Right atrium auricular region (tissue), 2 donors: ENCODE data around the gene PRKCH. TPM values are rescaled to one million over a fixed set of nuclear protein-coding genes. Genes with fewer than 3 reads are reported as not detected.

Experiments
- DNase-seq: peaks from one replicate; pipeline ENCODE4 v3.0.0-alpha.2; 2019; ENCODE audit warnings: low spot score
- H3K27ac ChIP-seq, 2 donors: fragments of 200-600 bp; sonication (generic); 1 replicate in 1 of 2; 2 replicates in 1 of 2; pipeline ENCODE4 v1.5.1; 2016 to 2019
- H3K27me3 ChIP-seq, 2 donors: fragments of 200-600 bp; sonication (generic); one replicate each; pipeline versions ENCODE4 v1.5.1 to v1.6.0; 2017 to 2019
- H3K36me3 ChIP-seq: fragments of 200-600 bp; sonication (generic); one replicate; pipeline ENCODE4 v1.5.1; 2016
- H3K4me1 ChIP-seq, 2 donors: fragments of 200-600 bp; sonication (generic); one replicate each; pipeline versions ENCODE4 v1.5.1 to v1.6.0; 2017 to 2019
- H3K4me3 ChIP-seq, 2 donors: fragments of 200-600 bp; sonication (generic); 1 replicate in 1 of 2; 2 replicates in 1 of 2; pipeline ENCODE4 v1.5.1; 2017 to 2019; ENCODE audit warnings: mild to moderate bottlenecking in 1 of 2, moderate library complexity in 1 of 2
- H3K9me3 ChIP-seq, 2 donors: fragments of 200-600 bp; sonication (generic); one replicate each; pipeline ENCODE4 v1.5.1; 2019
- total RNA-seq, 2 donors: library from RNA; depleted of rRNA; stranded (reverse); fragments of >200 nt; gene quantifications; one replicate each; pipeline ENCODE4 v1.1.0, GENCODE V29; 2016
- TF ChIP-seq, protein P1 (sequence below), 2 donors: fragments of 200-600 bp; sonication (generic); IDR thresholded peaks; one replicate each; pipeline ENCODE4 v1.5.1; 2019; ENCODE audit warnings: antibody characterized with exemption in 2 of 2

PRKCH gene
- total RNA-seq, 2 donors from 2014 or later = 24.9 to 40.3 TPM

DNA sequence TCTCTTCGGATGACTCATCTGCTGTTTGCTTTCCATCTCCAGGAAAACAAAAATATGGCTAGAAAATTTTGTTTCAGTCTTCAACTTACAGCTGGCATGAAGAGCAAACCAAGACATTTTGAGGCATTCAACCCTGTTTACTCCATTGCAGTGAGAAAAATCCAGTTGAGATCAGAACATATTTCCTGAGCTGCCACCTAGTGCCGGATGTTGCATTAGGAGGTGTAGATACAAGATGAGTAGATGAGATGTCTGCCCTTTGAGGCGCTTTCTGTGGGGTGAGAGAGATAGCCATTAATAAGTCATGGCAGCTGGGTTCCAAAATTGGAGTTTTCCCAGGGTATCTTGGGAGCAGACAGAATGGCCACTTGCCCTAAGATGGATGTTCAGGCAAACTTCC, 171.1 kb downstream of the PRKCH start:
- H3K4me1 ChIP-seq = peaks cover 0 to 37% of the 10 kb centered on the region in 2 donors
- TF ChIP-seq, protein P1, sequence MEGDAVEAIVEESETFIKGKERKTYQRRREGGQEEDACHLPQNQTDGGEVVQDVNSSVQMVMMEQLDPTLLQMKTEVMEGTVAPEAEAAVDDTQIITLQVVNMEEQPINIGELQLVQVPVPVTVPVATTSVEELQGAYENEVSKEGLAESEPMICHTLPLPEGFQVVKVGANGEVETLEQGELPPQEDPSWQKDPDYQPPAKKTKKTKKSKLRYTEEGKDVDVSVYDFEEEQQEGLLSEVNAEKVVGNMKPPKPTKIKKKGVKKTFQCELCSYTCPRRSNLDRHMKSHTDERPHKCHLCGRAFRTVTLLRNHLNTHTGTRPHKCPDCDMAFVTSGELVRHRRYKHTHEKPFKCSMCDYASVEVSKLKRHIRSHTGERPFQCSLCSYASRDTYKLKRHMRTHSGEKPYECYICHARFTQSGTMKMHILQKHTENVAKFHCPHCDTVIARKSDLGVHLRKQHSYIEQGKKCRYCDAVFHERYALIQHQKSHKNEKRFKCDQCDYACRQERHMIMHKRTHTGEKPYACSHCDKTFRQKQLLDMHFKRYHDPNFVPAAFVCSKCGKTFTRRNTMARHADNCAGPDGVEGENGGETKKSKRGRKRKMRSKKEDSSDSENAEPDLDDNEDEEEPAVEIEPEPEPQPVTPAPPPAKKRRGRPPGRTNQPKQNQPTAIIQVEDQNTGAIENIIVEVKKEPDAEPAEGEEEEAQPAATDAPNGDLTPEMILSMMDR (IDR thresholded peaks at IDR 0.05) = no peak

GRCh38 chr14:61493239-61493638, 171.9 kb downstream of the PRKCH start:
- peaks cover 0 to 38% of the 10 kb centered on the region in 2 donors for H3K4me1 ChIP-seq
- no peaks in the 10 kb centered on the region for H3K27me3 ChIP-seq
- TF ChIP-seq, protein P1 (IDR thresholded peaks at IDR 0.05) = no peak
- H3K9me3 ChIP-seq = no peaks in the 10 kb centered on the region
- DNase-seq = no peak
- no peak overlapping the region for H3K27ac ChIP-seq
- no peak overlapping the region for H3K4me3 ChIP-seq
- no peaks in the 10 kb centered on the region for H3K36me3 ChIP-seq

More for the DNA sequence above, 171.1 kb downstream of the PRKCH start:
- no peaks in the 10 kb centered on the region for H3K9me3 ChIP-seq
- H3K36me3 ChIP-seq = no peaks in the 10 kb centered on the region
- no peak overlapping the region for H3K4me3 ChIP-seq
- no peaks in the 10 kb centered on the region for H3K27me3 ChIP-seq
- DNase-seq = no peak
- peak overlapping the region in 1 of 2 donors; percentile 4 for H3K27ac ChIP-seq

- Histone ChIP-seq H3K4me3 (no peak overlapping the region), H3K36me3 (no peaks in the 10 kb centered on the region), H3K9me3 (no peaks in the 10 kb centered on the region), H3K27me3 (no peaks in the 10 kb centered on the region), H3K4me1 (peaks cover 0 to 38% of the 10 kb centered on the region in 2 donors), H3K27ac (no peak overlapping the region)
- DNase-seq = no peak
- TF ChIP-seq, protein P1 (IDR thresholded peaks at IDR 0.05) = no peak
These were observed 172.6 kb downstream of the PRKCH start for GRCh38 chr14:61494018-61494417.

DNA sequence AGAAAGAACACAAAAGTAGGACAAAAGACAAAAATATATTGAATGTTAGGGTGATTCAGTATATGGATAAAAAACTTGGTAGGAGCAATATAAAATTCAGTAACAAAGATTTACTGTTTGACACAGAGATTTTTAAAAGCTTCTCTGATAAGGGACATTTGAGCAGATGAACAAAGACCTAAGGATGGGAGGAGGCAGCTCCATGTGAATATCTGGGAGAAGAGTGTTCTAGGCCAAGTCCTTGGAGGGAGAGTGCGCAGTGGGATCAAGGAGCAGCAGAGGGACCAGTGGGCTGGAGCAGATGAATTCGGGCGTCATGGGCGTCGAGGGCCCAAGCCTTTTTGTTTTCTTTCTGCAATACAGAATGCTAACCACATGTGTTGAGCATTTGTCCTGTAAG, 174.4 kb downstream of the PRKCH start:
- no peaks in the 10 kb centered on the region for H3K27me3 ChIP-seq
- DNase-seq = no peak
- H3K9me3 ChIP-seq = no peaks in the 10 kb centered on the region
- H3K27ac ChIP-seq = no peak overlapping the region
- no peak overlapping the region for H3K4me3 ChIP-seq
- TF ChIP-seq, protein P1 (IDR thresholded peaks at IDR 0.05) = no peak
- no peaks in the 10 kb centered on the region for H3K36me3 ChIP-seq
- H3K4me1 ChIP-seq = peaks cover 0 to 30% of the 10 kb centered on the region in 2 donors

- no peaks in the 10 kb centered on the region for H3K27me3 ChIP-seq
- H3K4me3 ChIP-seq = no peak overlapping the region
- TF ChIP-seq, protein P1 (IDR thresholded peaks at IDR 0.05) = no peak
- no peaks in the 10 kb centered on the region for H3K36me3 ChIP-seq
- no peak for DNase-seq
- peaks cover 0 to 23% of the 10 kb centered on the region in 2 donors for H3K4me1 ChIP-seq
- no peaks in the 10 kb centered on the region for H3K9me3 ChIP-seq
- H3K27ac ChIP-seq = peak overlapping the region in 1 of 2 donors; percentile 49
These were observed 176.9 kb downstream of the PRKCH start for GRCh38 chr14:61498303-61498702.

GRCh38 chr14:61498811-61499210, 177.4 kb downstream of the PRKCH start:
- Histone ChIP-seq H3K27me3 (no peaks in the 10 kb centered on the region), H3K27ac (peak overlapping the region in 1 of 2 donors; percentile 49), H3K9me3 (no peaks in the 10 kb centered on the region), H3K36me3 (no peaks in the 10 kb centered on the region), H3K4me3 (no peak overlapping the region), H3K4me1 (peaks cover 0 to 21% of the 10 kb centered on the region in 2 donors)
- no peak for DNase-seq
- TF ChIP-seq, protein P1 (IDR thresholded peaks at IDR 0.05) = no peak
